DMS114 treated with DMSO at 0.1 percent for 48 hours (cell line): ENCODE results near the gene TH.
"Not testable (repeated sequence)": the region's sequence is repeated elsewhere in the genome, so short reads cannot be mapped to it uniquely, and the experiment has no call there.

ENCODE experiments used
- DNase-seq: peaks from one replicate; lab custom pipeline; 2025; ENCODE audit not compliant: unreplicated experiment; lab: John Stamatoyannopoulos, UW

TH gene

DNA sequence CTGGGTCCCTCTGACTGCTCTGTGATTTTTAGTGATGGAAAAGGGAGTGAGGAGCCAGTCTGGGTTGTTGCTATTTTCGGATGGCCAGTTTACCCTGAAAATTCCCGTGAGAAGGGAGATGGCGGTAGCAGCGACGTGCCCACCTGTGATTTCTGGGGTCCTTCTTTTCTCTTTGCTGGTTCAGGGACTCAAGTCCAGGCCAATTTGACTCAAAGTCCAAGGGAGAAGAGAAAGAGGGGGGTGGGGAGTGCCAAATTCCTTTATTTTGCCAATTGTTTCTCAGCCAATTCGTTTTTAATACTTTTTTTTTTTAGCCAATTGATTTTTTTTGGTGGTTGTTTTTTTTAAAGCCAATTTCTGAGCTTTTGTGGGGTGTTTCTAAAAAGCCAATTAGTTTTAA is 39.4 kb downstream of the TH start:
- DNase-seq: no peak

DNA sequence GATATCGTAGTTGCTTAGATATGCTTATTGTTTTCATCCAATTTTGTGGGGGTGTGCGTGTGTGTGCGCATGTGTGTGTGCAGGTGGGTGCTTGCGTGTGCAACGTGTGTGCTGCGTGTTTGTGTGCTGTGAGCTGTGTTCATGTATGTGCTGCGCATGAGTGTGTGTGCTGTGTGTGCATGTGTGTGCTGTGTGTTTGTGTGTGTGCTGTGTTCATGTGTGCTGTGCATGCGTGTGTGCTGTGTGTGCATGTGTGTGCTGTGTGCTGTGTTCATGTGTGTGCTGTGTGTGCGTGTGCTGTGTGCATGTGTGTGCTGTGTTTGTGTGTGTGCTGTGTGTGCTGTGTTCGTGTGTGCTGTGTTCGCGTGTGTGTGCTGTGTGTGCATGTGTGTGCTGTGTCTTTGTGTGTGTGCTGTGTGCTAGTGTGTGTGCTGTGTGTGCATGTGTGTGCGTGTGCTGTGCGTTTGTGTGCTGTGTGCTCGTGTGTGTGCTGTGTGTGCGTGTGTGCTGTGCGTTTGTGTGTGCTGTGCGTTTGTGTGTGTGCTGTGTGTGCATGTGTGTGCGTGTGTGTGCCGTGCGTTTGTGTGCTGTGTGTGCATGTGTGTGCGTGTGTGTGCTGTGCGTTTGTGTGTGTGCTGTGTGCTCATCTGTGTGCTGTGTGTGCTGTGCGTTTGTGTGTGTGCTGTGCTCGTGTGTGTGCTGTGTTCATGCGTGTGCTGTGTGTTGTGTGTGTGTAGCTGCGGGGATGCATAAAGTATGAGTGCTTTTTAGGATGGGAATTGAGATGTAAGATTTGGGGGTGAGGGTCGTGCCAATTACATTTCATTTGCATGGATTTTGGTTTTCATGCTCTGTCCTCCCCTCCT is 40.0 kb downstream of the TH start:
- no peak for DNase-seq

DNA sequence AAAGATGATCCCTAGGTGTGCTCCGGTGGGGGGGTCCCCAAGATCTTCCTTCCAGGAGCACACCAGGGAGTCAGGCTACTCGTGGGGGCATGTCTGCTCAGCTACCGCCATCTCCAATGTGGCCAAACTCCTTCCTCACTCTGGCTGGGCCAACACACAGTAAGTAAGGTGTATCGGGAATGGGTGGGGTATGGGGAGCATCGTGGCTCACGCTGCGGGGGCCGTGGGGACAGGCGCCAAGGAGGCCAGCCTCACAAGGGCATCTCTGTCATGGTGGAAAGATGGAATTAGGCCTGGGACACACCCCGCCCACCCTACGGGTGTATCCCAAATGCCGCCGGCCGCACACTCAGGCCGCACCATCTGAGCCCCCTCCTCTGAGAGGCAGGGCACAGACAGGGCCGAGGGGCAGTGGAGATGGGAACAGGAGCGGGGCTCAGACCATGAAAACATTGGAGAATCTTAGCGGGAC is 40.7 kb downstream of the TH start:
- no peak for DNase-seq

DNA sequence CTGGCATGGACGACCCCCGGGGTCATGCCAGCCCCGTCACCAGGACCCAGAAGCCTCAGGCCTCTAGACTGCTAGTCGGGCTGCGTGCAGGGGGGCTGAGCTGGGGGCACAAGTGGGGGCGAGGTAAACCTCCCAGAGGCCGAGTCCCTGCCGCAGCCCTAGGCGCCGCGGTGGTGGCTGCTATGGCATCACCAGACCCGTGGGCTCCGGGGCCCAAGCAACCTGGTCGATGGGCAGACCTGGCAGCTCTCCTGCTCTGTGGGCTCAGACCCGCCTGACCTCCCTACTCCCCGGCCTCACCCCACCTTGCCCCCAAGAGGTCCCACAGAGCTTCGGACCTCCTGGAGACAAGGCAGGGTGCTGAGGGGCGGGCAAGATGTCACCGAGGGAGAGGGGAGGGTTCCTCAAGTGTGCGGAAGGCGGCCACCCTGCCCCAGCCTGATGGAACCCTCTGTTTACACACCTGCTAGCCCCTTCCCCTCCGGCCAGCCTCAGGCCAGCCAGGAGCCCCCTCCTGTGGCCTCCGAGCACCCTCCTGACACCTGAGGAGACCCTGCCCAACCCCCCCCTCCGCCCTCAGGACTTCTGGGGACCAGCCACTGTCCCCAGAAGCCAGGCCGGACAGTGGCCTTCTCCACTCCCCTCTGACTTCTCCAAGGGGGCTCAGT is 41.8 kb downstream of the TH start:
- DNase-seq: no peak

DNA sequence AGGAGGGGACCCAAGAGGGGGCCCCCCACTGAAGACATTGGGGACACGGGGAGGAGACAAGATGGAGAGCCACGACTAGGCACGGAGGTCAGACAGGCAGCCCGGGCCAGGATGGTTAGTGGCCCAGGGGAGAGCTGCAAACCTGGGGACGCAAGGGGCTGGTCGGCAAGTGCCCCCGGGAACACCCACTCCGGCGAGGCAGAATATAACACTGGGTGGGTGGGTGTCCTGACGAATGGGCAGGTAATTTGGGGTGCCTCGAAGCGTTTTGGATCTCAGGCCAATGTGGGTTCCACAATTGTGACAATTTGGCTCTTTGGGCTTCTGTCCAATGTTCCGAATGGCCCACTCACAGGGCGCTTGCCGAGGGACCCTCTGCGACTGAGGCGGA is 42.3 kb downstream of the TH start:
- no peak for DNase-seq

DNA sequence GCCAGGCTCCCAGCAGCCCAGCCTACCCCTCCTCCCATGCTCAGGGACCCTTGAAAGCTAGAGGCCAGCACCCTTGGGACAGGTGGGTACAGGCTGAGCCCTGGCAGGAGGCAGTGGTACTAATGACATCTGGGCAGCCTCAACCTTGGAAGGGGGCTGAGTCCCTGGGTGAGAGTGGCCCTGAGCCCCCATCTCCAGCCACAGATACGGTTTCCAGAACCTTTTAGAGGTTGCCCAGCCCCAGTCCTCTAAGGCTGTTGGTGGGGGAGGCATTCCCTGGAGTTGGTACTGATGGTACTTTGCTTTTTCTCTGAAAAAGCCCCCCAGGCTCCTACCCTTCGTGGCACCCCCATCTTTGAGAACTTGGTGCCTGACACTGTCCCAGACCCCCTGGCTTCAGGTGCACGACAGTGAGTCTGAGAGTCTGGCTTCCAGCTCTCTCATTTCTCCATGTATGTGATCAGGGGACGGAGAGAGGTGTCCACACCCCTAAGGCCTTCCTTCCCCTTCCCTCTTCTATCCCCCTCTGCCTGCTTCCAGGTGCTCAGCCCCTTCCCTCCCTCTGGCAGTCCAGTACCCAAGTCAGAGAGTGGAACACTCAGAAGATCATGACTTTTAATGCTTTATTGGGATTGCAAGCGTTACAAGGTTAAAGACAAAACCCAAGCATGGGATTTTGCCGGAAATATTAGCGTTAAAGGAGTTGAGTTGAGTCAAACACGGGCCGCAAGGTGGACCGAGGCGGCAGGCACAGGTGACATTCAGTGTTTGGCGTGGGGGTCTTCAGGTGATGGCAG is 42.9 kb downstream of the TH start:
- DNase-seq: no peak

DNA sequence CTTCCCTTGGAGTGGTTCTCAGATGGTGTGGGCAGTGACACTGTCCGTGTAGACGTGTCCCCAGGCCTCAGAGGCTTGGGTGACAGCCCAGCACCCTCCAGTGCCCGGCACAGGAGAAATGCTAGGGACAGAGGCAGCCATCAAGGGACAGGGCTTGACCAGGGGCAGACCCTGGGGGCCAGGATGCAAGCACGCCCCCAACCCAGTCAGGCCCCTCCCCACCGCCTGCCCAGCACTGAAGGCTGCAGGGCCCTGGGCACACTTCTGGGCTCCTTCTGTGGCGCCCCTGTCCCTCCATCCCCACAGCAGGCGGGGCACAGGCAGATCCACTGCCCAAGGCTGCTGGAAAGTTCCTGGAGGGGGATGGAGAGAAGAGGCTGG is 43.5 kb downstream of the TH start:
- no peak for DNase-seq

DNA sequence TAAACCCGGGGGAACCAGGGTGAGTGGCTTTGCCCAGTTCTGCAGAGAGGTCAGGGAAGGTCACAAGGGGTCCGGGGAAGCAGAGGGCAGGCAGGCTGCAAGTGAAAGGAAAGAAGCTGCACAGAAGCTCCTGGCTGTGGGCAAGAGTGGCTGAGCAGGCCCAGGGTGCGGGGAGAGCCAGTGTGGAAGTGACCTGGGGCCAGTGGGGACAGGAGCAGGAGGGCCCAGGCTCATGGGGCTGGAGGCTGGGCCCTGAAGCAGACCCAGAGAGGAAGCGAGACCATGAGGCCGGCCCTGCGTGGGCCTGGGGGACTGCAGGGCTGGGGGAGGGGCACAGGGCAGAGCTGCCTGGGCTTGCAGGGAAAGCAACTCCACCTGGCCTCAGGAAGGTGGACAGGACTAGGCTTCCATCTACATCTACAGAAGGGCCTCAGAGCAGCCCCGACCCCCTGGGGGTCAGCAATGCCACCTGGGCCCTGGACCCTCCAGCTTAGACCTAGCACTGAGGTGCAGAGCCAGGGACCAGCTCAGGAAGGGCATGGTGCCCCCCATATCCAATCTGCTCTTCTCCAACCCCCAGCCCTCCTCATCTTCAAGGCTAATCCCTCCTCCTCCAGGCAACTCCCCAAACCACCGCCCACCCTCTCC is 44.0 kb downstream of the TH start:
- no peak for DNase-seq

DNA sequence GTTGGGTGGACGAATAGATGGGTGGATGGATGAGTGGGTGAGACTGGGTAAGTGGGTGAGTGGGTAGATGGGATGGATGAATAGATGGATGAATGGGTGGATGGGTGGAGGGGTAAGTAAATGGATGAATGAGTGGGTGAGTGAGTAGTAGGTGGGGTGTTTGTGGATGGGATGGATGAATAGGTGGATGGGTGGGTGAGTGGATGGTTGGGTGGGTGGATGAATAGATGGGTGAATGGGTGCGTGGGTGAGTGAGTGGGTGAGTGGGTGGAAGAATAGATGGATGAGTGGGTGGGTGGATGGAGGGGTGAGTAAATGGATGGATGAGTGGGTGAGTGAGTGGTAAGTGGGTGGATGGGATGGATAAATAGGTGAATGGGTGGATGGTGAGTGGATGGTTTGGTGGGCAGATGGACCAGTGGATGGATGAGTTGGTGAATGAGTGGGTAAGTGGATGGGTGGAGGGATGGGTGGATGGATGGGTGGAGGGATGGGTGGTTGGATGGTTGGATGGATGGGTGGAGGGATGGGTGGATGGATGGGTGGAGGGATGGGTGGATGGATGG is 45.0 kb downstream of the TH start:
- DNase-seq: no peak

DNA sequence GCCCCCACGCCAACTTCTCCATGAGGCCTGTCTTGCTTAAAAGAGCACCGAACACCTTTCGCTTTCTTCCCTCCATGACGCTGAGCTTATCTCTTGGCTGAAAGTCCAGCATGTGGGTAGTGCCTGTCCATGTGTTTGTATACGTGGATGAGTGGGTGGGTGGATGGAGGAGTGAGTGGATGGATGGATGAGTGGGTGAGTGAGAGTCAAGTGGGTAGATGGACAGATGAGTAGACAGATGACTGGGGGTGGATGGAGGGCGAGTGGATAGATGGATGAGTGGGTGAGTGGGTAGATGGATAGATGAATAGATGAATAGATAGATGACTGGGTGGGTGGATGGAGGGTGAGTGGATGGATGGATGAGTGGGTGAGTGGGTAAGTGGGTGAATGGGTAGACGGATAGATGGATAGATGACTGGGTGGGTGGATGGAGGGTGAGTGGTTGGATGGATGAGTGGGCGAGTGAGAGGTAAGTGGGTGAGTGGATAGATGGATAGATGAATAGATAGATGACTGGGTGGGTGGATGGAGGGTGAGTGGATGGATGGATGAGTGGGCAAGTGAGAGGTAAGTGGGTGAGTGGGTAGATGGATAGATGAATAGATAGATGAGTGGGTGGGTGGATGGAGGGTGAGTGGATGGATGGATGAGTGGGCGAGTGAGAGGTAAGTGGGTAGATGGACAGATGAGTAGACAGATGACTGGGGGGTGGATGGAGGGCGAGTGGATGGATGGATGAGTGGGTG is 46.7 kb downstream of the TH start:
- DNase-seq: not testable (repeated sequence)

DNA sequence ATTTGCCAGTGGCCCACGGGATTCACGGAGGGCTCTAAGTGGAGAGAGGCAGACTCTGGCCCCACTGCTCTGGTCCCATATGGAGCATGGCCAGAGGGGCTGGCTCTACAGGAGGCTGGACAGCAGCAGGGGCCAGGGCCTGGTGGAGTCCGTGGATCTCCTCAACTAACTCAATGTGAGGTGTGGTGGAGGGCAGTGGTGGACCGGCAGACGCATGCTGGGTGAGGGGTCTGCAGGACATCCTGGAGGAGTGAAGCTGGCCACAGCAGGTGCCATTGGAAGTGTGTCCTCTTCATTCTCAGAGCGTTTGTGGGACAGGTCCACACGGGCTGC is 48.0 kb downstream of the TH start:
- DNase-seq: no peak

DNA sequence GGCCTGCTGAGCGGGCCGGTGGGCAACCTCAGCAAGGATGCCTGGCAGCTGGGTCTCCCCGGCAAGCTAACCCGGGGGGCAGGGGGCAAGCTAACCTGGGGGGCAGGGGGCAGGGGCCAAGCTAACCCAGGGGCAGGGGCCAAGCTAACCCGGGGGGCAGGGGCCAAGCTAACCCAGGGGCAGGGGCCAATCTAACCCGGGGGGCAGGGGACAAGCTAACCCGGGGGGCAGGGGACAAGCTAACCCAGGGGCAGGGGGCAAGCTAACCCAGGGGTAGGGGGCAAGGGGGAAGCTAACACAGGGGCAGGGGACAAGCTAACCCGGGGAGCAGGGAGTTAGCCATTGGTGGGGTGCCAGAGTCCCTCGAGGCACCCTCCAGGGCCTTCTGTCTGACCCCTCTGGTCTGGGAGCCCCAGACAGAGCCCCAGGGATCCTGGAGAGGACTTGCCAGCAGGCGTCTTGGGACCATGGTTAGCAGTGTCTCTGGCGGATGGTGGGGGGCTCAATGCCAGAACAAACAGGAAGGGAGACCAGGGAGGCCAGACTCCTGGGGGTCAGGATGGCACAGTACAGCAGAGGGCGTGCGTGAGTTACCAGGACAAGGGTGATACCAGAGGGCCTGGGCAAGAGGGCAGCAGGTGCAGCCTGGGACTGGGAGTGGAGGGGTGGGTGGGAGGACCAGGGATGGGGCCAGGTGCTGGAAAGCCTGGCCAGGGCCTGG is 48.5 kb downstream of the TH start:
- DNase-seq: no peak

DNA sequence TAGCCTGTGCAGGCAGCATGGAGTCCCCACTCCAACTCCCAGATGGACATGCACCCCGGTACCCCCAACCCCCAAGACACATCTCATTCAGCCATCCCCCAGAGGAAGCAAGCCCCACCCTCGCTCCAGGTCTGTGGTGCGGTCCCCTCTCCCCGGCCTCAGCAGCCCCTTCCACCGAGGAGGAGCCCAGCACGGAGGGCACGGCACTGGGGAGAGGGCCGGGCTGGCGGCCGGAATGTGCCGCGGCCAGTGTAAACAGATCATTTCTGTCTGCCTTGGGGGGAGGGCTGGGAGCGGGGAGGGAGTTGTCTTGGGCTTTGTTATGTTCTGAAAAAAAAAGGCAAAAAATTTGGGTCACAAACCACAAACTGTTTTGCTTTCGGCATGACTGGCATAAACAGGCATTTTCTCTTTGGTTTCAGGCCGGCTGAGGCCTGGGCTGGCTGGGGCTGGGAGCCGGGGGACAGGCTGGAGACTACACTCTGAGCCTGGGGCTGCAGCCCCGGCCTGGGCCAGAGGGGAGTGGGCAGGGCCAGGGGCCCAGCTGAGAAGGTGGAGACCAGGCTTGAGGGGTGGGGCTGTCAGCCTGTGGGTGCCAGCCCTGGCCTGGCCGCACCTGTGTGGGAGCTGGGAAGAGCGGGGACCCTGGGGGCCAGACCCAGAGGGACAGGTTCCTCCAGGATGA is 49.3 kb downstream of the TH start:
- no peak for DNase-seq

DNA sequence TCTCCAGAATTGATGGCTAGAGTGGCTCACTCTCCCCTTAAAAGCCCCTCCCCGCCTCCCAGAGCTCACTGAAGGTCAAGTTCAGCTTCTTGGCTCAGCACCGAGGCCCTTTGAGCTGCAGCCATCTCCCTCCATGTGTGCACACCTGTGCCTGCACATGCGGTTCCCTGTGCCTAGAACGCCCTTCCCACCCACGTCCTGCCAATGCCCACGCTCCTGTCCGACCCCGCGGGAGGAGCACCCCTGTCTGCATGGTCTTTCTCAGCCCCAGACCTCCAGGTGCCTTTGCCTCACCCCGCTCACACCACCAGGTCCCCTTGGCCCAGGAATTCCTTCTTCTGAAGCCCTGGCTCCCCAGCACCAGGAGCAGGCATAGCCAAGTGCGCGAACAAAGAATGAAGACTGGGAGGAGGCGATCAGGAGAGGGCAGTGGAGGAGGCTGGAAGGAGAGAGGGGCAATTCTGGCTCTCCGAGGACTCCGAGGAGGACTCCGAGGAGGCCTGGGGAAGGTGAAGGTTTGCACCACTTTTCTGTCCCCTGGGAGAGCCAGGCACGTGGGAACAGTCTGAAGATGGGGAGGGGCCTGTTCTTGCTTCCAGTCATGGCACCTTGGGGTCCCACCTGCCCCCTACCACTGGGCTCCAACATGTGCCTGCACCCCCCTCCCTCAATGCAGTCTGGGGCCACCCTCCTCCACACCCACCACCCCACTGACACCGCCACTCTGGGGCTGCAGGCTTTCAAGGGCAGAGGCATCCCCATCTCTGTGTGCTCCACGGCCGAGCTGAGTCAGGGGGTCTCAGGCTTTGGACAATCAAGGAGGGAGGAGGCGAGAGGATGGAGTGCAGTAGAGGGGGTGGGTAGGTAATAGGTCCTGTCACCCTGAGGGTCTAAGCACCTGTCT is 50.1 kb downstream of the TH start:
- no peak for DNase-seq

DNA sequence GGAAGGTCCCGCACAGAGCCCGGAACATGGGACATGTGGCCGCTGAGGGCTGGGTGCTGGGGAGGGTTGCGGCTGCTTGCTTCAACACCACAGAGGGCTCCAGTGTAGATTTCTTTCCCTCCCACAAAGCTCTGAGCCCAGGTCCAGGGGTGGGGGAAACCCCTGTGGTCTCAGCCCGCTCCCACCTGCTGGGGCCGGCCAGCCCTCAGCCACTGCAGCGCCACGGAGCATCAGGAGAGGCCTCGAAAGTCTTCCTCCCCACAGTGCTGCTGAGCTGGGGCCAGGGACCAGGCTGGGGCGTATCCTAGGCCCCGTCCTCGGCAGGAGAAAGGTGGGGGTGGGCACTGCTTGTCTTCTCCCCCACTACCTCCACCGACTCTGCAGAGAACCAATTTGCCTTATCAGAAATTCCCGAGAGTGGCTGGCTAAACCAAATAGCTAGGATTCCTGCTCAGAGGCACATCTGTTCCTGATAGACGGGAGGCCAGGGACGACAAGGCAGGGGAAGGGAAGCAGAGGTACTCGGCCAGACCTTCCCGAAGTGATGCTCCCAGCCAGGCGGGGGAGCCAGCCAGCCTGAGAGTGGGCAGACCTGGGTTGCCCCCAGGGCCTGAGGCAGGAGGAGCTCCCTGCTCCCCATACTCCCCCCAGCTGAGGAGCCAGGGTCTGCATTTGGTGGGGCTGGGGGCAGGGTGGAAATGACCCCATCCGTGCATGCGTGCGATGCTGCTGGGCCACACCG is 51.1 kb downstream of the TH start:
- no peak for DNase-seq

DNA sequence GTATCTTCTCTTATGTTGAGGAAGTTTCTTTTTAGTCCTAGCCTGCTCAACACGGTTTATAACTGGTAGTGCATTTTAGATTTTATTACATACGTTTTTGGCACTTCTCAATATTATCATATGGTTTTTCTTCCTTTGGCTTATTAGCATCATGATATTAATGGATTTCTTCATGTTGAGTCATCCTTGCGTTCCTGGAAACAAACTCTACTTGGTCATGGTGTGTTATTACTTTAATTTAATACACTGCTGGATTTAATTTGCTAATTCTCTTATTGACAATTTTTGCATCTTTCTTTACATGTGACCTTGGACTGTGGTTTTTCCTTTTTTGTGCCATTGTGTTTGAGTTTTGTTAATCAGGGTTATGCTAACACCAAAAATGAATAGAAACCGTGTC is 52.9 kb downstream of the TH start:
- no peak for DNase-seq

DNA sequence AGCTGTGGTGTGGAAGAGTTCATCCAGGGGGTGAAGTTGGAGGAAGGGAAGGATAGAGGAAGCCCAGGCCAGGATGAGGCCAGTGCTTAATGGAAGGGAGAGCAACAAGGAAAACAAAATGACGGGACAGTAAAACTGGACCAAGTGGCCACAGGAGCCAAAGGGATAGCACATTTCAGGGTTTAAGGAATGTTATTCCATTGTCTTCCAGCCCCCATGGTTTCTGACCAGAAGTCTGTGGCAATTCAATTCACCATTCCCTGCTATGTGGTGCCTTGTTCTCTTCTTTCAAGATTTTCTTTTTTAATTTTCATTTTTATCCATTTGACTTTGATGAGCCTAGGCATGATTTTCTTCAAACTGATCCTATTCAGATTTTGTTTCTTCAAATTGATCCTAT is 54.9 kb downstream of the TH start:
- DNase-seq: no peak
